Tongue (tissue), 2 donors: ENCODE measurements around the gene ARID3B. TPM values are rescaled to one million over a fixed set of nuclear protein-coding genes. Genes with fewer than 3 reads are reported as not detected.
A peak's percentile ranks its signal among the peaks of the same experiment; 100 is the strongest.
"Not testable (repeated sequence)": the region's sequence is repeated elsewhere in the genome, so short reads cannot be mapped to it uniquely, and the experiment has no call there.

ENCODE experiments used
- DNase-seq: peaks from one replicate; pipeline ENCODE4 v3.0.0-alpha.2; 2015
- total RNA-seq: library from RNA; depleted of rRNA; stranded (reverse); fragments of >200 nt; gene quantifications from one replicate; pipeline ENCODE4 v1.2.3, GENCODE V29; 2014

The ARID3B gene, protein sequence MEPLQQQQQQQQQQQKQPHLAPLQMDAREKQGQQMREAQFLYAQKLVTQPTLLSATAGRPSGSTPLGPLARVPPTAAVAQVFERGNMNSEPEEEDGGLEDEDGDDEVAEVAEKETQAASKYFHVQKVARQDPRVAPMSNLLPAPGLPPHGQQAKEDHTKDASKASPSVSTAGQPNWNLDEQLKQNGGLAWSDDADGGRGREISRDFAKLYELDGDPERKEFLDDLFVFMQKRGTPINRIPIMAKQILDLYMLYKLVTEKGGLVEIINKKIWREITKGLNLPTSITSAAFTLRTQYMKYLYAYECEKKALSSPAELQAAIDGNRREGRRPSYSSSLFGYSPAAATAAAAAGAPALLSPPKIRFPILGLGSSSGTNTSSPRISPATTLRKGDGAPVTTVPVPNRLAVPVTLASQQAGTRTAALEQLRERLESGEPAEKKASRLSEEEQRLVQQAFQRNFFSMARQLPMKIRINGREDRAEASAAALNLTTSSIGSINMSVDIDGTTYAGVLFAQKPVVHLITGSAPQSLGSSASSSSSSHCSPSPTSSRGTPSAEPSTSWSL
- total RNA-seq = 4.1 TPM

DNA sequence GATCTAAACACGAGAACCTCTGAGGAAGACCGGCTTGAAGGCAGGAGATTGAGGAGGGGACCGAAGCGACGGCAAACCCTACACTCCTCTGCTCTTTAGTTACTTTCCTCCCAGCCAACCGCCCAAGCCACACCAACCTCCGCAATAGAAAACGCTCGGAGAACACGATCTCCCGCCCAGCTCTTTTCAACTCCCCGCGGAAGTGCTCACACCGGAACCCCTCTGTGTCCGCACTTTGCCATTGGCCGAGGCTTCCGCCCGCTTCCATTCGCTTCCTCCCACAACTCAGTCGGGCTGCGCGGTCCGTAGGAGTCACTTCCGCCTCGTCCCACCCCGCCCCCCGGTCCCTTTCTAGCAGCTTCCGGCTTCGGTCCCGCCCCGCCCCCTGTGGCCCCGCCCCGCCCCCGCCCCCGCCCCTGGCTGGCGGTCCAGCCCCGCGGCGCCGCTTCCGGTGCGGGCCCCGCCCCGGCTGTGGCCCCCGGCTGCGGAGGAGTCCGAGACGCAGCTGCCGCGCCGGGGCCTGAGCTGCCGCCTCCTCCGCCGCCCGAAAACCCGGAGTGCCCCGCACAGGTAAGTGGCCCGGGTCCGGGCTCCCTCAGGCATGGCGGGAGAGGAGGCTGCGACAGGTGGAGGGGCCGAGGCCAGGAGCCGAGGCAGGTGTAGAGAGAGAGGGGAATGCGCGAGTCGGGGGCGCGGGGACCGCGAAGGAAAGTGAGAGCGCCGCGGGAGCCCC lies at the start of gene ARID3B:
Gene ARID3B, plus strand, starts transcription at position 460 of the 733 bp plus-strand sequence. CDS start 2,717 bp downstream, outside the sequence.
- DNase-seq = peak; percentile 99

DNA sequence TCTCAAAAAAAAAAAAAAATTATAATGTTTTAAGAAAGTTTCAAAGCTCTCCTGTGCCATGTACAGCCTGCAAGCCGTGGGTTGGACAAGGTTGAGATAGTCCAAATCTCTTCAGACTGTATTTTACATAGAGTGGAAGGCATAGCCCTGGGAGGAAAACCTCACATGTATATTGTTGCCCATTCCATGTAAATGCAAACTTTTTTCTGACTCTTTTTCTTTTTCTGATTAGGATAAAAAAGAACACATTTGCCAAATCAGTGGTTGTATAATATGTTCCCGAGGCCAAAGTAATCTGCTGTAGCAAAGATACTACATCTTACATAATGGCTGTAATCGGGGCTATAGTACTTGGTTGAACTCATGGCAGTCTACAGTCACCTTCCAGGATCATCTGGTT lies 44.4 kb upstream of the ARID3B start:
- DNase-seq = no peak

DNA sequence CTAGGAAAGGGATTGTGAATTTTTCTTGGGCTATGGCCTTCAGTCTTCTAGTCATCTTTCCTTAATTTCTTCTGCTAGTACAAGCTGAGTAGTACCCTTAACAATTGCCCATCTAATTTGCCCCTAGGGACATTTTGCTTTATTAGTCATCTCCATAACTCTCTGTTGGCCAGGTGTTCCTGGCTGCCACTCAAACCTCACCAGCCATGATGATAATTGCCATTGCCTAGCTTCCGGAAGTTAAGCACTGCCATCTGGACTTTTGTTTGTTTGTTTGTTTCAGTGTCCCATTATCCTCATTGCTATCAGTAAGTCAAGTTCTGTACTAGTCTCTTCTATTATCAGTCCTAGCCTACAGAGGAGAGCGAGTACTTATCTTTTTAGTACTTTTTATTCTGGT lies 43.4 kb upstream of the ARID3B start:
- no peak for DNase-seq

DNA sequence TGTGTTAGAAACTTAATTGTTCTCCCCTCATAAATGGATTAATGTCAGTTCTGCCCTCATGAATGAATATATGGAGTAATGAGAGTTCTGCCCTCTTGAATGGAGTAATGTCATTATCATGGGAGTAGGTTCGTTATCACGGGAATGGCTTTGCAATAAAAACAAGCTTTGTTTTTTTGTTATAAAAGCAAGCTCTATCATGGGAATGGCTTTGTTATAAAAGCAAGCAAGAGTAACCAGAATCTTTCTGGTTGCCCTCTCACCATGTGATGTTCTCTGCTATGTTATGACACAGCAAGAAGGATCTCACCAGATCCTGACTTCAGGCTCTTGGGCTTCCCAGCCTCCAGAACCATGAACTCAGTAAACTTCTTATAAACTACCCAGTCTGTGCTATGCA lies 41.7 kb upstream of the ARID3B start:
- no peak for DNase-seq

DNA sequence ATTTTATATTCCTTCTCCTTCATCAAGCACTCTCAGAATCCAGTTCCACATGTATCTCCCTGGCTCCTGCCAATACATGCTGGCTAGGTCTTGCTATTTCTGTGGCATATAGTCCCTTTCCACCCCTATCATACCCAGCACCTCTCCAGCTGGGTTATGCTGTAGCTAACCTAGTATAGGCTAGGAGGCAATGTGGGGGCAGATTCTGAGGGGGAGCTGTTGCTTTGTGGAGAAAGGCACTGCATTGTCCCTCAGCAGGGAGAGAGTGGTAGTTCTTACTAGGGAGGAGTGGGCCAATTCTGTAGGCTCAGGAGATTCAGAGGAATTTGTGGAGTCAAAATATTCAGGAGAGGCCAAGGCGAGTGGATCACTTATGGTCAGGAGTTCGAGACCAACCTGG lies 40.6 kb upstream of the ARID3B start:
- no peak for DNase-seq

DNA sequence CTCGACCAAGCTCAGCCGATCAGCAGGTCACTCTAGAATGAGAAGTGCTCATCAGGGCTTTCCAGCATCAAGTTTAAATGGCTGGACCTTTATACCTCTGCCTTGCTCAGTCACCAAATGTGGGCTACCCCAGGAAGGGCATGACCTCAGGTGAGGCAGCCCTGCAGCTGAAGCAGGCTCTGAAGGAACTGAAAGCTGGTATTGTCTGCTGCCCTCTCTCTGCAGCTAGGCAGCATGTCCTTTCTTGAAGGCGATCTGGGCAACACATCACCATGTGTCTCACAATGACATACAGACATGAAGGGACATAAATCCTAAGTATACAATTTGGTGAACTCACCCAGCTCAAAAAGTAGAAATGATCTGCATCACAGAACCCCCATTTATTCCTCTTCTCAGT lies 38.7 kb upstream of the ARID3B start:
- DNase-seq = no peak

DNA sequence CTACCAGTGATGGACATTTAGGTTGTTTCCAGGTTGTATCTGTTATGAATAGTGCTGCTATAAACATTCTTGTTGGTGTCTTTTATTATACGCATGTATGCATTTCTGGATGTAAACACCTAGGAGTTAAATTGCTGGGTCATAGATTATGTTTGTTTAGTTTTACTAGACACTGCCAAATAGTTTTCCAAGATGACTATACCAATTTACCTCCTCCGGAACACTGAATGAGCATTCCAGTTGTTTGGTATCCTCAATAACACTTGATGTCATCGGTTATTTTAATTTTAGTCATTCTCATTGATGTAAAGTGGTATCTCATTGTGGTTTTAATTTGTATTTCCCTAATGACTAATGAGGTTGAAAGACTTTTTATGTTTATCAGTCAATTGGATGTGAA lies 36.6 kb upstream of the ARID3B start:
- DNase-seq = no peak

DNA sequence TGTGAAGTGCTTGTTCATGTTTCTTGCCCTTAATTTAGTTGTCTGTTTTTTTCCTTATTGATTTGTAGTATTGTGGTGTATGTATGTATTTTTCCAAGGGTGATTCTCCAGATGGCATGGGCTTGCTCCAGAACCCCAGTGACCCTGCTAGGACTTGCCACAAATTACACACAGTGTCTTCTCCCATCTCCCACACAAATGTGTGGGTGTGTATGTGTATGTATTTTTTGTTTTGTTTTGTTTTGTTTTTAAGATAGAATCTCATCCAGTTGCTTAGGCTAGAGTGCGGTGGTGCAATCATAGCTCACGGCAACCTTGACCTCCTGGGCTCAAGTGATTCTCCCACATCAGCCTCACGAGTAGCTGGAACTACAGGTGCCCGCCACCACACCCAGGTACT lies 36.2 kb upstream of the ARID3B start:
- DNase-seq = no peak

DNA sequence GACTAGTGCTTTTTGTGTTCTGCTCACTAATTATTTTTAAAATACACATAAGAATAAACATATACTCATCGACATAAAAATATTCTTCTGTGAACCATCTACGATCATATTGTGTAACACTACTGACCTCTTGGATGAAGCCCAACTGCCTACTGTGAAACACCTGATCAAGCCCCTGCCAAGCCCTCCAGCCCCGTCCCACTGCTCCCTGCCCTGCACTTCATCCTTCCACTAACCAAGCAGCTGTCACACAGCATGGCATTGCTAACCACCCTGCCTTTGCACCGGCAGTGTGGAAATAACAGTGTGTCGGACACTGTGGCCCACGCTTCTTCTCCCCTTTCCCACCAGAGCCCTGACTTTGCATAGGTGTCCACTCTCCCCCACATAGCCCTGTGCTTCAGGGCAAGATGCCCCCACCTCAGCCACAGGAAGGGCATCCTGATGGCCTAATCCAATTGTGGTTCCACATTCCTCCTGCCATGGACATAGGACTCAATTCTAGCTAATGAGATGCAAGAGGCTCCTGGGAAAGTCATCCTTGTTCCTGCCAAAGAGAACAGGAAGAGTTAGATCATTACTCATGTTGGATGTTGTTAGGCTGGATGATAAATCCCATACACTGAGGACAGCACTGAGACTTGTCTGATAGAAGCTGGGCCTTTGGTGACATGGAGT lies 35.0 kb upstream of the ARID3B start:
- DNase-seq = no peak

DNA sequence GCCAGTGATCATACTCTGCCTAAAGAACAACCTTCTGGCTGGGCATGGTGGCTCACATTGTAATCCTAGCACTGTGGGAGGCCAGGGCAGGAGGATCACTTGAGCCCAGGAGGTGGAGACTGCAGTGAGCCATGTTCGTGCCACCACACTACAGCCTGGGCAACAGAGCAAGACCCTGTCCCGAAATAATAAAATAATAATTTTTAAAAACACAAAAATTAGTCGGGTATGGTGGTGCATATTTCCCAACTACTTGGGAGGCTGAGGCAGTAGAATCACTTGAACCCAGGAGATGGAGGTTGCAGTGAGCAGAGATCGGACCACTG lies 34.5 kb upstream of the ARID3B start:
- DNase-seq = no peak

DNA sequence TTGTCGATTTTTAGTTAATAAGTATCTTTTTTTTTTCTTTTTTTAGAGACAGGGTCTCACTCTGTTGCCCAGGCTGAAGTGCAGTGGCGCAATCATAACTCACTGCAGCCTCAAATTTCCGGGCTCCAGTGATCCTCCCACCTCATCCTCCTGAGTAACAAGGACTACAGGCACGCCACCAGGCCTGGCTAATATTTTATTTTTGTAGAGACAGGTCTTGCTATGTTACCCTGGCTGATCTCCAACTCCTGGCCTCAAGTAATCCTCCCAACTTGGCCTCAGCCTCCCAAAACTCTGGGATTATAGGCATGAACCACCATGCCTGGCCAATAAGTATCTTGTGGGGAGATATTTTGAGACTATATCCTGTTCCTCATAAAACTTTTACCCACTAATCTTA lies 29.4 kb upstream of the ARID3B start:
- no peak for DNase-seq

DNA sequence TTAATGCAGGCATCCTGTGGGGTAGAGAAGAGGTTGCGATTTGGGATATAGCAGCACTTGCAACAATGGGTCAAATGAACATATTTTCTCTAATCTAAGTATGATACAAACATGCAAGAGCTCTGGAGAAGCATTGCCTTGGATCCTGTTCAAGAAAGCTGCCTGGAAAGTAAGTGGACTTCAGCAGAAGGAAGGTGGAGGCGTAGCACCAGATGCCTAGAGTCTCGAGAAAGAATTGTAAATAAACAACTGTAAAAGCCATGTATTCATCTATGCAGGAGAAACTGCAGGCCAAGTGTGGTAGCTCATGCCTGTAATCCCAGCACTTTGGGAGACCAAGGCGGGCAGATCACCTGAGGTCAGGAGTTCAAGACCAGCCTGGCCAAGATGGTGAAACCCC lies 27.0 kb upstream of the ARID3B start:
- DNase-seq = not testable (repeated sequence)

DNA sequence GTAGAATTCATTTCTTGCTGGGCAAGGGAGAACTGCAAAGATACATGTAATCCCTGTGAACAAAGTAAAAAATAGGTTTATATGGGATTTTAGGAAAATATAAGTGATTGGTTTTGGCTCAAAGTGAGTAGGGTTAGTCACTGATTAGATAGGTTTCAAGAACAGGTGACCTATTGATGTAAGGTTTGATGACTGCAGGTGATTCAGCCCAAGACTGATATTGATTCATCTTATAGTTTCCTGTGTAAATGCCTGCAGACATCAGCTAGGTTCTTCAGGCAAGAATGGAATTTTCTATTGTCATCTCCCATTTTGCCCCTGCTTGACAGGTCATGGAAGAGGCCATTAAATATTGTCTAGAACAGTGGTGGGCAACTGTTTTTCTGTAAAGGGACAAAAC lies 23.9 kb upstream of the ARID3B start:
- no peak for DNase-seq

DNA sequence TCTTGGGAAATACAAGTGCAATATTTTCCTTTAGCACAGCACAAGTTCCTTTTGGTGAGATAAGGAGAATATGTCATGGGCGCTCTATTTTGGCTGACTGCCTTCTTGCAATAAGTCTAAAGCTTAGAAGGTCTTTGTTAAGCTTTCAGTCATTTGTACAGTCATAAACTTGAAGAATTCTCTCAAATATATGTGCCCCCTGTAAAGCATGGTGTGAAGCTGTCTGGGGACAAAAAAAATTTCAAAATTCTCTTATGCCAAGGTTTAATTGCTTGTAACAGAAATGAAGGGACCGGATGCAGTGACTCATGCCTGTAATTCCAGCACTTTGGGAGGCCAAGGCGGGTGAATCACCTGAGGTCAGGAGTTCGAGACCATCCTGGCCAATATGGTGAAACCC lies 21.7 kb upstream of the ARID3B start:
- DNase-seq = no peak

DNA sequence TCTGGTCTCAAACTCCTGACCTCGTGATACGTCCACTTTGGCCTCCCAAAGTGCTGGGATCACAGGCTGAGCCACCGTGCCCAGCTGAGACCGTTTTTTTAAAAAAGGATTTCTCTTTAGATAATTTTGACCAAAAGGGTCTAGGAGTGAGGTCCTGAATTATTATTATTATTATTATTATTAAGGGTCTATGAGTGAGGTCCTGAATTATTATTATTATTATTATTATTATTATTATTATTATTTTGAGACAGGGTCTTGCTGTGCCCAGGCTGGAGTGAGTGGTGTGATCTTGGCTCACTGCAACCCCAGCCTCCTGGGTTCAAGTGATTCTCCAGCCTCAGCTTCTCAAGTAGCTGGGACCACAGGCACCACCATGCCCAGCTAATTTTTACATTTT lies 20.6 kb upstream of the ARID3B start:
- DNase-seq = no peak

DNA sequence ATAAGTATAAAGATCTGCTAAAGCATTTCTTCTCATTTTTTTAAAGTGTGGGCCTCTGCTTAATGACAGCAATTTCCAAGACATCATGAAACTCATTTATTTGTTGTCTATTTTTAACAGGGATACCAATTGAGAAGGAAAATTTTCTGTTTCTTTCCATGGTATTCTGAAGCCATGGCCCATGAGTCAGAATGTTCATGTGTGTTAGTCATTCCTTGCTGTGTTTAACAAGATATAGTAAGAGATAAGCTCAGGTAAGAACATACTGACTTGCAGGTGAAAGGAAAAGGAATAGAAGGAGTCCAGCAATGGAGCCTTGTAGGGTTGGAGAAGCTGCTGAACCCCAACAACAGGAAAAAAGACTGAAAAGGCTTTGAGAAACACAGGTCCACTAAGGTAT lies 17.0 kb upstream of the ARID3B start:
- no peak for DNase-seq

DNA sequence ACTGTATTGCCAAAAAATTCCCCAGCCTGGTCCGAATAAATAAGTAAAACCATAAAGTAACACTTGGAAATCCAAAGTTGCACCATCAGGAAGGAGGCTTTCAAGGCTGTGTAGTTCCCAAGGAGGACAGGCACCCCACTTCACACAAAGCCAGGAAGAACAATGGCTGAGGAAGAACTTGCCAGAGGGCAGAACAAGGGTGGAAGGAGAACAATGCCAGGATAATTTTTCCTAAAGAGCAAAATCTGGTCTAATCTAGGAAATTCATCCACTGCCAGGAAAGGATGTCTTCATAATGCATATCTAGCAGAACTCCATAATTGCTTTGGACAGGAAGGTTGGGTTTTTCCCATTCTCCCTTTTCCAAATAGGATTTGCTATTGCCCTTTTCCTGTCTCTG lies 15.7 kb upstream of the ARID3B start:
- DNase-seq = no peak

DNA sequence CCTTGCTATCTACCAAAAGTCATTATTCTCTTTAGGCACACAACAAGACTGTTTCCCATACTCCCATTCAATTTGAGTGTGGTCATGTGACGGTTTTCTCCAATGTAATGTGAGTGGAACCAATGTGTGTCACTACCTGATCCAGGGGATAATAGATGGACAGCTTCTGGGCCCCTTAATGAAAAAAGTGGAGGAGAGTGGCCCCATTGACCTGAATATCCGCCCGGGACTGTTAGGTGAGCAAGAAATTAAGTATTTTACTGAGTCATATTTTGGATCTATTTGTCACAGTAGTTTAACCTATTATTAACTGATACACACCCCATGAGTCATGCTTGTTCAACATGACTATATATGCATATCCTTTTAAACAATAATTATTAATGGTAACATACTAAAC lies 15.1 kb upstream of the ARID3B start:
- no peak for DNase-seq

DNA sequence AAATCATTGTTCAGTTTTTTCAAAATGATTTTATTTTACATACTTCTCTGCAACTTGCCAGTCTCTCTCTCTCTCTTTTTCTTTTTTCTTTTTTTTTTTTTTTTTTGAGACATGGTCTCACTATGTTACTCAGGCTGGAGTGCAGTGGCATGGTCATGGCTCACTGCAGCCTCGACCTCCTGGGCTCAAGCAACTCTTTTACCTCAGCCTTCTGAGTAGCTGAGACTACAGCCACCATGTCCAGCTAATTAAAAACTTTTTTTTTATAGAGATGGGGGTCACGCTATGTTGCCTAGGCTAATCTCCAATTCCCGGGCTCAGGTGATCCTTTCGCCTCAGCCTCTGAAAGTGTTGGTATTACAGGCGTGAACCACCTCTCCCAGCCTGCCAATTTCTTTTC lies 12.1 kb upstream of the ARID3B start:
- no peak for DNase-seq

DNA sequence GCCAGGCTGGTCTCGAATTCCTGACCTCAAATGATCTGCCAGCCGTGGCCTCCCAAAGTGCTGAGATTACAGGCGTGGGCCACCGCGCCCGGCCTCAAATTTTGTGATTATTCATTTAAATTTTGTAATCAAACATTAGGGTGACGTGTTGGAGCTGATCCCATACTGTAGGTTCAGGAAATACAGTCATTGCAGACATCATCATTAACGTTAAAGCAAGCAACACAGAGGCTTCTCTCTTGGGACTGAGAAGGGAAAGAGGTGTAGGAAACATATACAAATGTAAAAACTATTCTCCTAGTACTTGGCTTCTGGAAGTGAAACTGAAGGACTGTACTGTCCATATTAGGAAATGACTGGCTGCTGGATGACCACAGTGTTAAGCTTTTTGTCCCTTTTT lies 11.1 kb upstream of the ARID3B start:
- no peak for DNase-seq

DNA sequence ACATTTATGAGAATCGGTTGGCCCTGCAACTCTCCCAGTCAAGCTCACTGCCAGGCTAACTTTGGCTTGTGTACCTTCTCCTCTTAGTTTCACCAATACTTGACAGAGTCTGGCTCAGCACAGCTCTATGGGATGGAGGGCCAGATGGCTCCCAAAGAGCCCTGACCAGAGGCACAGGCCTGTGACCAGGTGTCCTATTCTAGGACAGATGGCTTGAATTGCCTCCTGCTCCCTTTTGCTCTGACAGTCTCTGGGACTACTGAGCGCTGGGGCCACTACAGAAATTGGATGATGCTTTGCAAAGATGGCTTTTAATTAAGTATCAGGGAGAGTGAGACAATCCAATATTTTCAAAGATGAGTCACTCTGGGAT lies 10.3 kb upstream of the ARID3B start:
- DNase-seq = no peak

DNA sequence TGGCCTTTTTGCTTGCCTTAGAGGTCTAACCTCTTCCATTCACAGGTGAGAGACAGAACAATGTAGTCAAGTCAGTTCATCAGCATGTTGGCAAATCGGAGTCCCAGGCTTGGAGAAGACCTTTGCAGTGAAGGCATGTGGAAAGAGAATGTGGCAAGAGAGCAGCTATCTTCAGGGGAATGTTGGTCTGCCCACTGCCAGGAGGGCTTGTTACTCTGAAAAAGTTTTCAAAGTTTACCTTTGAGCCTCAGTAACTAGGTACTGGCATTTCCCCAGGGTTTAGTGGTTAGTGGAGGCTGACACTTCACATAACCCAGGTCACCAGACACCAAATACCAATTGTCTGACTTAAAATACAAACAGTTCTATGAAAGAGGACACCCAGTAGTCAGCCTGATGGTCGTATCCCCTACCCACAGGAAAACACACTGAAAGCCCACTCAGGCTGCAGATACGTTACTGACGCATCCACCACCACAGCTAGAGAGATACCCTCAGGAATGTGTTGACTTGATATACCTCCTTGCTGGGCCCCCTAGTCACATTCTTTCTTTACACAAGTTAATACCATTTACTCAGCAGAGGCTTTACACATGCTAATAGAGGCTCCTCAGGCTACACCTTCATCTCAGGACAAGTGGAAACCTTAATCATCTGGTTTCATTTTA lies 9.7 kb upstream of the ARID3B start:
- no peak for DNase-seq
